Esophagus muscularis mucosa (tissue), 4 donors: ENCODE data around the gene THSD4. TPM values are rescaled to one million over a fixed set of nuclear protein-coding genes. Genes with fewer than 3 reads are reported as not detected.

Source experiments
- DNase-seq: peaks from one replicate; pipeline ENCODE4 v3.0.0-alpha.2; 2017; ENCODE audit errors: extremely low spot score
- H3K27ac ChIP-seq, 4 donors: fragments of 200-600 bp; sonication (generic); replicated peaks in 1 of 4; 1 replicate in 3 of 4; 2 replicates in 1 of 4; pipeline ENCODE4 v1.5.1; 2016 to 2019; ENCODE audit warnings: mild to moderate bottlenecking in 1 of 4
- H3K27me3 ChIP-seq, 4 donors: fragments of 200-600 bp; sonication (generic); one replicate each; pipeline versions ENCODE4 v1.5.1 to v1.6.0; 2016 to 2019
- H3K36me3 ChIP-seq, 4 donors: fragments of 200-600 bp; sonication (generic); one replicate each; pipeline ENCODE4 v1.5.1; 2016 to 2019
- H3K4me1 ChIP-seq, 4 donors: fragments of 200-600 bp; sonication (generic); one replicate each; pipeline ENCODE4 v1.5.1; 2016 to 2019
- H3K4me3 ChIP-seq, 4 donors: fragments of 200-600 bp; sonication (generic); 1 replicate in 2 of 4; 2 replicates in 2 of 4; pipeline ENCODE4 v1.5.1; 2016 to 2019; ENCODE audit warnings: mild to moderate bottlenecking in 4 of 4, moderate library complexity in 1 of 4
- H3K9me3 ChIP-seq, 4 donors: fragments of 200-600 bp; sonication (generic); 1 replicate in 3 of 4; 2 replicates in 1 of 4; pipeline ENCODE4 v1.5.1; 2016 to 2019
- CTCF ChIP-seq, 3 experiments: fragments of 200-600 bp in 2 of 3; fragments of 450-650 bp in 1 of 3; sonication (generic) in 2 of 3; IDR thresholded peaks; one replicate each; pipeline ENCODE4 v1.5.1; 2017 to 2019; ENCODE audit warnings: antibody characterized with exemption in 3 of 3, mild to moderate bottlenecking in 2 of 3, moderate library complexity in 1 of 3
- EP300 ChIP-seq: sonication (generic); formaldehyde crosslinking; IDR thresholded peaks from one replicate; pipeline ENCODE4 v1.6.1; 2017; ENCODE audit warnings: antibody characterized with exemption
- POLR2A ChIP-seq: fragments of 450-650 bp; IDR thresholded peaks from one replicate; pipeline ENCODE4 v1.6.1; 2017; ENCODE audit warnings: antibody characterized with exemption, moderate library complexity, mild to moderate bottlenecking, low read depth
- POLR2AphosphoS5 ChIP-seq, 2 donors: sonication (generic); formaldehyde crosslinking; IDR thresholded peaks; one replicate each; pipeline ENCODE4 v1.6.1; 2017; ENCODE audit warnings: antibody characterized with exemption in 2 of 2
- WGBS: methylation state at CpG from one replicate; pipeline ENCODE4 v1.1.5; 2018; 5-methylcytosine and 5-hydroxymethylcytosine counted together
- intact Hi-C: fragments of 100-400 bp; cut with DNase I; formaldehyde crosslinking; loops from one replicate; pipeline ENCODE4 v1.15.1; 2023
- total RNA-seq, 4 donors: library from RNA; depleted of rRNA; stranded (reverse); fragments of >200 nt; gene quantifications; one replicate each; pipeline versions ENCODE4 v1.1.0 to v1.2.1, GENCODE V29; 2016

THSD4 gene
- total RNA-seq, 4 donors from 2014 or later, result 3.2 to 6.6 (median 5.6) TPM

- no peaks in the 10 kb centered on the region for H3K9me3 ChIP-seq
- DNase-seq, result no peak
- H3K27ac ChIP-seq, result no peak overlapping the region
- TF ChIP-seq CTCF (IDR thresholded peaks at IDR 0.05), result no peak
- no peak for TF ChIP-seq EP300
- TF ChIP-seq POLR2A, result no peak
- no peak for TF ChIP-seq POLR2AphosphoS5 (IDR thresholded peaks at IDR 0.05)
- H3K27me3 ChIP-seq, result peaks cover 0 to 11% (median 0%) of the 10 kb centered on the region in 4 donors
- intact Hi-C loops, result no loop called here
- 63% methylated on average over 5 of the region's 5 CpGs for WGBS
- no peak overlapping the region for H3K4me3 ChIP-seq
- no peaks in the 10 kb centered on the region for H3K36me3 ChIP-seq
- H3K4me1 ChIP-seq, result peaks cover 0 to 12% (median 7%) of the 10 kb centered on the region in 4 donors
These were observed 689.0 kb downstream of the THSD4 start for GRCh38 chr15:71804226-71804625.

- Histone ChIP-seq H3K4me1 (peaks cover 0 to 12% (median 7%) of the 10 kb centered on the region in 4 donors), H3K27me3 (peaks cover 0 to 11% (median 0%) of the 10 kb centered on the region in 4 donors), H3K36me3 (no peaks in the 10 kb centered on the region), H3K27ac (no peak overlapping the region), H3K9me3 (no peaks in the 10 kb centered on the region), H3K4me3 (no peak overlapping the region)
- TF ChIP-seq POLR2A, result no peak
- no peak for TF ChIP-seq POLR2AphosphoS5 (IDR thresholded peaks at IDR 0.05)
- TF ChIP-seq CTCF (IDR thresholded peaks at IDR 0.05), result no peak
- TF ChIP-seq EP300, result no peak
- intact Hi-C loops, result no loop called here
- 67% methylated on average over 6 of the region's 6 CpGs for WGBS
- DNase-seq, result no peak
These were observed 689.6 kb downstream of the THSD4 start for GRCh38 chr15:71804695-71805470.

- H3K4me1 ChIP-seq, result peaks cover 0 to 10% (median 4%) of the 10 kb centered on the region in 4 donors
- intact Hi-C loops, result no loop called here
- TF ChIP-seq POLR2AphosphoS5 (IDR thresholded peaks at IDR 0.05) (no peak), CTCF (IDR thresholded peaks at IDR 0.05) (no peak), POLR2A (no peak), EP300 (no peak)
- H3K27me3 ChIP-seq, result peaks cover 0 to 11% (median 0%) of the 10 kb centered on the region in 4 donors
- no peak overlapping the region for H3K27ac ChIP-seq
- no peaks in the 10 kb centered on the region for H3K36me3 ChIP-seq
- WGBS, result 64% methylated on average over 6 of the region's 7 CpGs
- H3K9me3 ChIP-seq, result no peaks in the 10 kb centered on the region
- H3K4me3 ChIP-seq, result no peak overlapping the region
- DNase-seq, result no peak
These were observed 691.2 kb downstream of the THSD4 start for GRCh38 chr15:71806452-71806931.

GRCh38 chr15:71807125-71807629 lies 691.9 kb downstream of the THSD4 start:
- Histone ChIP-seq H3K4me3 (no peak overlapping the region), H3K9me3 (no peaks in the 10 kb centered on the region), H3K27ac (no peak overlapping the region), H3K27me3 (peaks cover 0 to 8% (median 0%) of the 10 kb centered on the region in 4 donors), H3K4me1 (peaks cover 0 to 10% (median 4%) of the 10 kb centered on the region in 4 donors), H3K36me3 (no peaks in the 10 kb centered on the region)
- DNase-seq, result no peak
- intact Hi-C loops, result no loop called here
- WGBS, result 86% methylated on average over 15 of the region's 15 CpGs
- TF ChIP-seq POLR2A (no peak), POLR2AphosphoS5 (IDR thresholded peaks at IDR 0.05) (no peak), EP300 (no peak)

GRCh38 chr15:71807691-71808091 lies 692.4 kb downstream of the THSD4 start:
- 65% methylated on average over 4 of the region's 4 CpGs for WGBS
- intact Hi-C loops, result no loop called here
- Histone ChIP-seq H3K36me3 (no peaks in the 10 kb centered on the region), H3K27ac (no peak overlapping the region), H3K9me3 (no peaks in the 10 kb centered on the region), H3K4me1 (peaks cover 0 to 10% (median 4%) of the 10 kb centered on the region in 4 donors), H3K27me3 (peaks cover 0 to 2% (median 0%) of the 10 kb centered on the region in 4 donors), H3K4me3 (no peak overlapping the region)
- TF ChIP-seq EP300, result no peak
- TF ChIP-seq POLR2A, result no peak
- no peak for TF ChIP-seq POLR2AphosphoS5 (IDR thresholded peaks at IDR 0.05)
- TF ChIP-seq CTCF (IDR thresholded peaks at IDR 0.05), result no peak
- no peak for DNase-seq
